DMS 273 (cell line): ENCODE results near the gene RAD51.

Experiments used
- DNase-seq: peaks from one replicate; lab custom pipeline; 2025; ENCODE audit not compliant: unreplicated experiment; lab: John Stamatoyannopoulos, UW

Gene RAD51

DNA sequence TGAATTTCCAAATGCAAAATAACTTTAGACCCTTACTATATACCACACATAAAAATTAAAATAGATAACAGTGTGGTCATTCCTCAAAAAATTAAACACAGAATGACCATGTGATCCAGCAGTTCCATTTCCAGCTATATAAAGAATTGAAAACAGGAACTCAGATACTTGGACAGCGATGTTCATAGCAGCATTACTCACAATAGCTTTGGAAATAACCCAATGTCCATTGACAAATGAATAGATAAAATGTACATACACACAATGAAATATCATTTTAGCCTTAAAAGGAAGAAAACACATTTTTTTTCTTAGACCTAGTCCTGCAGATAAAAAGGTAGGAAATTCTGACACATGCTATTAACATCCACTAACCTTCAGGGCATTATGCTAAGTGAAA, 26.7 kb downstream of the RAD51 start:
- no peak for DNase-seq

DNA sequence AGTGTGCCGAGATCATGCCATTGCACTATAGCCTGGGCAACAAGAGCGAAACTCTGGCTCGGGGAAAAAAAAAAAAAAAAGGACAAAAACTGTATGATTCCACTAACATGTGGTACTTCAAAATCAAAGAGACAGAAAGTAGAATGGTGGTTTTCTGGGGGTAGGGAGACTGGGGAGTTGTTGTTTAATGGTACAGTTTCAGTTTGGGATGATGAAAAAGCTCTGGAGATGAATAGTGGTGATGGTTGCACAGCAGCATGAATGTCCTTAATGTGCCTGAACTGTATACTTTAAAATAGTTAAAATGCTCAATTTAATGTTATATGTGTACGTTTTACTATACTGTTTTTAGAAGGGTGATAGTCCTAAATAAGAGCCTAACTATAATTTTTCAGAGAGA, 27.4 kb downstream of the RAD51 start:
- no peak for DNase-seq

DNA sequence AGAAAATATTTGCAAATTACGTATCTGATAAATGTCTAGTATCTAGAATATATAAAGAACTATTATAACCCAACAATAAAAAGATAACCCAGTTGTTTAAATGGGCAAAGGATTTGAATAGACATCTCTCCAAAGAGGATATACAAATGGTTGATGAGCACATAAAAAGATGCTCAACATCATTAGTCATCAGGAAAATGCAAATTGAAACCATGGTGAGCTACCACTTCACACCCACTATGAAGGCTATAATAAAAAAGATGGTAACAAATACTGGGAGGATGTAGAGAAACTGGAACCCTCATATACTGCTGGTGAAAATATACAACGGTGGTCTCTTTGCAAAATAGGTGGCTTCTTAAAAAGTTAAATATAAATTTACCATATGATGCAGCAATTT, 28.0 kb downstream of the RAD51 start:
- DNase-seq = no peak

DNA sequence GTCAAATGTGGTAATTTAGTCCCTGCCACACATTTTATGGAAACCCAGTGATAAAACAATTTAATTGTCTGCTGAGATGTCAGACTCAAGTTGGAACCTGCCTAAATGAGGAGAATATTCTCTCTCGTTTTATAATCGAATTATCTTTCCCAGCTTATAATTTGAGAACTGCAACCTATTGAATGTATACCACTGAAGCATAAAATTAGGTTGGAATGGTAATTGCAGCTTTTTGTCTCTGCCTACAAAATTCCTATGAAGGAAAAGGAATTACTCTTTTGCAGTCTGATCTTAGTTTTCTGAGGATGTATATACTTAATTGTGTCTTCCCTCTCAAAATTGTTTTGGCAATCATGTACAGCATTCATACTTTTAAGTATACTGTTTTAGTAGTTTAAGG, 28.9 kb downstream of the RAD51 start:
- no peak for DNase-seq

DNA sequence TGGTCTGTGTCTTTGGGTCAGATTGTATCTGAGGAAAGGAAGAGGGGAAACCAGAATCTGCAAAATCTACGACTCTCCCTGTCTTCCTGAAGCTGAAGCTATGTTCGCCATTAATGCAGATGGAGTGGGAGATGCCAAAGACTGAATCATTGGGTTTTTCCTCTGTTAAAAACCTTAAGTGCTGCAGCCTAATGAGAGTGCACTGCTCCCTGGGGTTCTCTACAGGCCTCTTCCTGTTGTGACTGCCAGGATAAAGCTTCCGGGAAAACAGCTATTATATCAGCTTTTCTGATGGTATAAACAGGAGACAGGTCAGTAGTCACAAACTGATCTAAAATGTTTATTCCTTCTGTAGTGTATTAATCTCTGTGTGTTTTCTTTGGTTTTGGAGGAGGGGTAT, 36.1 kb downstream of the RAD51 start:
- no peak for DNase-seq

DNA sequence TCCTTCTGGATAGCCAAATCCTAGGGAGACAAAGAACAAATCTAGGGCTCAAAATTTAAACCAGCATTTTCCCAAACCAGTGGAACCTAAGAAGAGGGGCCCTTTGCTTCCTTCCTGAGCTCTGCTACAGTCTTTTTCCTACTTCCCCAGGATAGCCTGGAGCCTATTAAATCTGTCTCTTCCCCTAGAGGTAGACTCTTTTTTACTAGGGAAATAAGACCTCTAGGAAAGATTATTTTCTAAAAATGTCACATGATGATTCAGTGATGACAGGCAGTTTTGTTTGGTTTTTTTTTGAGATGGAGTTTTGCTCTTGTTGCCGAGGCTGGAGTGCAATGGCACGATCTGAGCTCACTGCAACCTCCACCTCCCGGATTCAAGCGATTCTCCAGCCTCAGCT, 41.6 kb downstream of the RAD51 start:
- DNase-seq = no peak

DNA sequence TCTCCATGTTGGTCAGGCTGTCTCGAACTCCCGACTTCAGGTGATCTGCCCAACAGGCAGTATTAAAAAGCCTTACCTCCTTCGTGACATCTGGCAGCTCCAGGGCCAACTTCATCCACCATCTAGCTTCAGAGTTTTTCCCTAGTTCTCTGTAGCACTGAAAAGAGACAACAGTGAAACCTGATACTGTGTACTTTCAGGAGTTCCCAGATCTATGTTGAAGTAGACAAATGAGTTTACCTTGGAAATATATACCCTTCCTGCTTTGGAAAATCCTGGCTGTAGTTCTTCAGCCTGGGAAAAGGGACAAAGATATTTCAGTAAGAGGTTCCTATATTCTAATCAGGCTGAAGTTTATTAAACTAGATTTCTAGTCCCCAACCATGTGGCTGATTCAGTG, 42.1 kb downstream of the RAD51 start:
- DNase-seq = no peak

DNA sequence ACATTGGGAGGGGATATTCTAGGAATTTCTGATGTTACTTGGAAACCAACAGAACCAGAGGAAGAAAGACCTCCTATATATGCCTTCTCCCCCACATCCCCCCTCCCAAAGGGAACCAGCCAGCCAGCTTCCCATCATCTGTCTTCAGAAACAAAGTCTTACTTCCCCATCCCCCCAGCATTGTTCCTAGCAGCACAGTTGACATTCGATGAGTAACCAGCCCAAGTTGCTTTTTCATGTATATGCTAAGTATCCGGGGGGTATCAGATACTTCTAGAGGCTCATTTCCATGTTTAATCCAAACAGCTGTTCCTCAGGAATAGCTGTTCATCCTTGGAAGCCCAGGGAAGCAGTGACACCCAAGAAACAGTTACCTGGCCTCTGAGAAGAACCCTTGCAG, 44.1 kb downstream of the RAD51 start:
- DNase-seq = no peak

DNA sequence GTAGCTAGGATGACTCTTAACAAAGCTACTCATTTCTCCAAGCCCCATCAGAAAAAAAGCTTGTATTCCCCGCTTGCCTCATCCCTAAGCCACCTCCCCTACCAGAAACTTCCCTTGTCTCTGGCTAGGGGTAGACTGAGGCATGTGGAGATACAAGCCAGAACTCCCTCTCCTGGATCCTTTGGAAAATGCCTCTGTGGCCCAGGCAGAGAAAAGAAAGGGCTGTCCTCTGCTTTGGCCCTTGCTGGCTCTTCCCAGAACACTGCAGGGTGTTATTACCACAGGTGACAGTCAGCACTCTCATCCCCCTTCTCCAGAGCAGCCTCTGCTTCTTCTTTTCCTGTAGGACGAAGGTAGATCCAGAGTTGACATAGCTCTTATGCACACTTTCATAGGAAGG, 44.9 kb downstream of the RAD51 start:
- DNase-seq = no peak

DNA sequence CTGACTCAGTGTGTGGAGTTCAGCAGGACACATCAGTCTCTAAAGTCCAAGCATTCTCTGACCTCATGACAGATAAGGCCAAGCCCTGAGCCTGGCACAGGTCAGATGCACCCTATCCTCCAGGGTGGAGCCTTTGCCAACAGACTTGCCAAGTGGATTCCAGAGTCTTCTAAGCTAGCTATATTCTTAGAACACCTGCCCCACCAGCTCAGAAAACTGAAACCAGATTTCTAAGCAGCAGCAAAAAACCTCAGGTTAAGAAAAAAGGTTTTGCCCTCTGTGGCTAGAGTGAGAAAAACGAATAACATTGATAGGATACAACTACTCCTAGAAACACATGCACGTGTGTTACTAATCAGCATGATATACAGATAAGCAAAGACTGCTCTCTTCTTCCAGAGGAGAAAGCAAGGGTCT, 48.5 kb downstream of the RAD51 start:
- DNase-seq = no peak

DNA sequence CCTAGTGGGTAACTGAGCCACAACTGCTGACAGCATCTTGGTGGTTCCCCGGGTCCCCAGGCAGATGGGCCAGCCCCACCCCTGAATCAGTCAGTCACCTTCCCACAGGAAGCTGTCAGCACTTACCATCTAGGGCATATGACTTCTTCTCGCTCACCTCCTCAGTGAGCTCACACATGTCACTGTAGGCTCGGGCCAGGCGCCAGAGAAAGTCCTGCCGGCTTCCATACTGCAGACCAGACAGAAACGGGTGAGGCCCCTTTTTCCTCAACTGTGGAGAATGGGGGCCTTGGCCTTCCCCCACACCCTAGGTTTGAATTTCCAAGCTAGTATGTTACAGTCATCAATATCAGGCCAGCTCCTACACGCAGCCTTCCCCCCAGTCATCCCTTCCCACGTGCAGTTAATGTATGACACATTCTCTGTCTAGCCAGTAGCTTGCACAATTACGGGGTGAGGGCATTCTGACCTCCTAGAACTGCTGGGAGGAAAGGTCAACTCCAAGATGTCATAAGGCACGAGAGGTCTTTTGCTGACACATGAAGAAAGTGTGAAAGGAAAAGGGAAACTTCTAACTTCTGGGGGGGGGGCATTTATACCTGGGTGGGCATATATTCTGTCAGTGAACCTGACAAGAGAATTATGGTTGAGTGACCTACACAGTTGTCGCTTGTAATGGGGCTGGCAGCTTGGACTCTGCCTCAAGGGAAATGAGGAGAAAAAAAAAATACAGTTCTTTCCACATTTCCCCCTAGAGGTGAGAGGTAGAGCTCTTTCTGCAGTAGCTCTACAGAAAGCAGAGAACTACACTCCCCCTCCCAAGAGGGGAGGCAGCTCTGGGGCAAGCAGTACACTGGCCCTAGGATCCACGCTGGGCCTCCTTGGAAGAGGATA, 49.2 kb downstream of the RAD51 start:
- peak; percentile 22 for DNase-seq

DNA sequence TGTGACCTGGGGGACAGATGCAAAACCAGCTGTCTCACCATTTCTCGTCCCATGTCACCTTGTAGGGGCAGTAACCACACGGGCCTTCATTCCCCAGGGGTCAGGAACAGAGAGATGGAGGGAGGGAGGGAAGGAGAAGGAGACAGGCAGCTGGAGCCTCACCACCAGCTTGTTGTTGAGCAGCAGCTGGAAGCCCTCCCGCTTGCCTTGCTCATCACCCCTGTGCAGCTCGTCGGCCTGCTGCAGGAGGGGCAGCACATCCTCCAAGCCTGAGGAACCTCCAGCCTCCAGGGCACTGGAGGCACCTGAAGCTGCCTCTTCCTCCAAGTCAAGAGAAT, 49.8 kb downstream of the RAD51 start:
- DNase-seq = no peak

DNA sequence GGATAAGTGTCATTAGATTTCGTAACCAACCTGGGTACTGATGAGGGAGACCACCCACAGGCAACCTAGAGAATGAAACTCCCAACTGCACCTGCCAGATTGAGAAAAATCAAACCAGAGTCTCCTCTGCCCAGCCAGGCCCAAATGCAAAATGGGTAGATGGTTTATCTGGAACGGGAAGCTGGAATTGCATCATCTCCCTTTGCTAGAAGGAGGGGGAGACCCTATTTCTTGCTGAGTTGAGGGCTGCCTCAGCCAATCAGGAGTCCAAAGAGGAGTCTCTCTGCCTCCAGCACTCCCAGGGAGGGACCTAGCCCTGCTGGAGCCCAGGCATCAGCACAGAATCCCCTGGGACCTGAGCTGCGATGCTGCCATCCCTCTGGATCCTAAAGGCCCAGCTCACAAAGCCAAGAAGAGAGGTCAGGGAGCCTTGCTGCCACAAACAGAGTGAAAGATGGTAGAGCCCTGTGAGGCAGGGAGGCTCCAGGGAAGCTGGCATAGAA, 52.0 kb downstream of the RAD51 start:
- DNase-seq = no peak

DNA sequence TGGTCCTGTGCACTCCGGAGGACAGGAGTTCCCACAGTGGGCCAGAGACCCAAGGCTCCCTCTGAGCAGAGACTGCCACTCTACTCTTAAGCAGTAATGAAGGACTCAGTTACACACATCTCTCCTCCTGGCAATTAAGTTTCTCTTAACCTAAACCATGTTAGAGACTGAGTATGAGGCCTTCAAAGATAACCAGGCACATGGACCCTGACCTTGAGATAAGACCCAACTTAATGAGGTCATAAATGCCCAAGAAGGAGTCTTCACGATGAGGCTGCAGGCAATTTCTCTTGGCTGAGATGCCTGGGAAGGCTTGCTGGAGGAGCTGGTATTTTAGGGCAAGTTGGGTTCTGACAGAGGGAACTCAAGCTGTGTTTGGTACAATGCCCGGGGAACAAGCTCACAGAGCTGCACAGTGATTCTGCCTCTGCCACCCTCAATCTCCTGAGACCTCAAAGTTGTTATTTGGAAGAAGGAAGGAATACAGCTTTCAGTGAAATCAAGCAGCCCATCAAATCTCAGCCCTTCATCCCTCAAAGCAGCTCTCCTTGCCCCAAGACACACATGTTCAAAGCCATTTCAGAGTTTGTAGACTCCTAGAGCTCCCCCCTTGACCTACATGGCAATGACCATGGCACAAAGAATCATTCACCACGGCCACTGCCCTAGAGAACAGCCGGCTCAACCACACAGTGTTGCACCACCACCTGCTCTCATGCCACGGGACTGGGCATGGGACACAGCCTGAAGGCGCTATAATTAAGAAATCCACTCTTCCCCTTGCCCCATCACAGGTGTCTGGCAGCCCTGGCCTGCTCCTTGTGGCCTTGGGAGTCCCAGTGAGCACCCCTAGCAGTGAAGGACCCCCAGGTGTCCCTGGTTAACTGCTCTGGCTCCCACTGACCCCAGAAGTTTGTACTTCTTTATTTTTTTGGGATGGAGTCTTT, 53.0 kb downstream of the RAD51 start:
- no peak for DNase-seq

DNA sequence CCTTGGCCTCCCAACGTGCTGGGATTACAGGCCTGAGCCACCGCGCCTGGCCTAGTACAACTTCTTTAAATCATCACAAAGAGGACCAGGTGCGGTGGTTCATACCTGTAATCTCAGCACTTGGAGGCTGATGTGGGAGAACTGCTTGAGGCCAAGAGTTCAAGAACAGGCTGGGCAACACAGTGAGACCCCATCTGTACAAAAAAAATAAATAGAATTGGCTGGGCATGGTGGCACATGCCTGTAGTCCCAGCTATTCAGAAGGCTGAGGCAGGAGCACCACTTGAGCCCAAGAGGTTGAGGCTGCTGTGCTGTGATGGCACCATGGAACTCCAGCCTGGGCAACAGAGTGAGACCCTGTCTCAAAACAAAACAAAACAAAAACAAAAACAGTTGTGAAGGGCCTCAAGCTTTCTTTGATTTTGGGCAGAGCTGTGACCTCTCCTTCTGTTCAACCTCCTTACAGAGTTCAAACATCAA, 54.2 kb downstream of the RAD51 start:
- DNase-seq = no peak

DNA sequence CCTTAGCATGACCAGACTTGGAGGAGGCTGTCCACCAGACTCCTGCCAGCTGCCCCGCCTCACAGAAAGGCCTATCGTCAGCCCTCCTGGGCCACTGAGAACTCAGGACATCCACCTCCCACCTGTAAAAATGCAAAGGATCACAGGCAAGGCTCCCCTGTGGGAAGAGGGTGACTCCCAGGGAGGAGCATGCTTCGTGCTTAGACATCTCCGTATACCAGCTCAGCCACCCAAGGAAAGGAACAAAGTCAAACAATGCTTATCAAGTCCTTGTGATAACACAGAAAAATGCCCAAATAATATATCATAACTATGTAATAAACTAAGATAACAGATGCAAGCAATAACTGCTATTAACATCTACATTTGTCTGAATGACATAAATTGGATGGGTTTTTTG, 55.9 kb downstream of the RAD51 start:
- no peak for DNase-seq

DNA sequence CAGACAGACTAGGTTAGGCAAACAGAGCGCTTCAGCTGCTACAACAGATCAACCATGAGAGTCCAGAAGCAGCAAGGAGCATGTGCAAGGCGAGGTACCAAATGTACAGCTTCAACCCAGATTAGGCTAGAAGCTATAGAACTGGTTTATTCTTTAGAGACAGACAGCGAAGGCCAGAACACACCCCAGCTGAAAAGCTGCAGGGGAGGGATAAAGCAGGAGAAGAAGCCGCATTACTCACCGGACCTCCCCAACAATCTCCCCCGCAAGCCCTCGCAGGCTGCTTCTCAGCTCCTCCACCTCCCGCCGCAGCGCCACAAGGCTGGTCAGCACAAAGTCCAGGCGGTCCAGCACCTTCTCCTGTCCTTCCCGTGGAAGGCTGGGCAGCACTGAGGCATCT, 56.8 kb downstream of the RAD51 start:
- DNase-seq = no peak

DNA sequence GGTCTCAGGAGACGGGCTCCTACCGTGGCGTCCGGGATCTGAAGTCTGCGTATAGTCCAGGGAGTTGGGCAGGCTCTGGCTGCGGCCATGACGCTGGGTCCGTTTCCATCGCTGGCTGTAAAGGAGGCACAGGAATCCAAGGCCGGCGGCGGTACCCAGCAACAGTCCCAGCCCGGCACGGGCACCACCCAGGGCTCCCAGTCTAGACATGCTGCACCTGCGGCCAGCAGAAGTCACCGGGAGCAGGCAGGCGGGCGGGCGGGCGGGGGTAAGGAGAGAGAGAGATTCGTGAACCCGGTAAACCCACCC, 59.6 kb downstream of the RAD51 start:
- DNase-seq = peak; percentile 23

DNA sequence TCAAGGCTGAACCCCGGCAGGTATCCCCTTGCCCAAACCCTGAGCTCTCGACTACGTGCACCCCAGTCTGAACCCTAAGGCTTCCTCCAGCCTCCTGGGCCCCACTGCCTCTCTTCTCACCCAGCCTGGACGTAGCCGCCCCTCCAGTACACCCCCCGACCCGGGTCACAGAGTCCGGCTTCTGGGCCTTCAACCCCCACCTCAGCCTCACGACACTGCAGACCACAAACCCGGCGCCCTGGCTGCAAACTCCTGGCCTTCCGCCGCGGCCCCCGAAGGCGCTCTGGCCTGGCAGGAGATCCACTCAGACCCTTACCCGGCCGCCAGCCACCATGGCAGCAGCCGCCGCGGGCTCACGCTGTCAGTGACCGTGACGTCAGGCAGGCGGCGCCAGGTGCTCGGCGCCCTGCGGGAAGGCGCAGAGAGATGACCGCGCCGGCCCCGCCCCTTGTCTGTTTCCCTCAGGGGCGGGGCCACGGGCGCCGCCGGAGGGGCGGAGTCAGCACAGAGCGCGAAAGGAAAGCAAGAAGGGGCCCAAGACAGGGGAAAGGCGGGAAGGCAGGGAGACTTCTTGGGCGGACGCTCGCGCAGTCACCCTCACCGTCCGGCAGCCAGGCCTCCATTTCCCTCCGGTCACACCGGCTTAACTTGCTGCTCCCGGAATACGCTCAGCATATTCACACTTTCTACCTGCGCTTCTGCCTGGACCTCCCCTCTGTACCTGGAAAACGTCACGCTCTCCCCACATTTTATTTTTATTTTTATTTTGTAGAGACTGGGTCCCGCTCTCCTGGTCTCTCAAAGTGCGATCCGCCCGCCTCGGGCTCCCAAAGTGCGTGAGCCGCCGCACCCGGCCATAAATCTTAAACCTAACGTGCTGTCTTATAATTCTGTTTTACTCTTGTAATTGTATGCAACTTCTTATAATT, 60.2 kb downstream of the RAD51 start, which contains the start of gene RMDN3:
TSS of gene RMDN3 (minus strand) at position 372 of the 929 bp plus-strand sequence. CDS start 471 bp downstream, outside the sequence.
- DNase-seq = peak; percentile 96

DNA sequence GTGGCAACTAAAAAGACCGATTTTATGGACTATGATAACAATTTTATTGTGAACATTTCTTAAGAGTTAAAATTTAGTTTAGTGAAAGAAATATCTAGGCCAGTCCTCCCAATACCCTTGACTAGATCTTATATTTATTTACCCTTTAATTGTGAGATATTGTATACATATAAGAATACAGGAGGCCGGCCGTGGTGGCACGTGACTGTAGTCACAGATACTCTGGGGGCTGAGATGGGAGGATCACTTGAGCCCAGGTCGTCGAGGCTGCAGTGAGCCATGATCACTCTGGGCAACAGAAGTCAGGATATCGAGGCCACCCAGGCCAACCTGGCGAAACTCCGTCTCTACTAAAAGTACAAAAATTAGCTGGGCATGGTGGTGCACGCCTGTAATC, 60.8 kb downstream of the RAD51 start:
- DNase-seq = no peak

DNA sequence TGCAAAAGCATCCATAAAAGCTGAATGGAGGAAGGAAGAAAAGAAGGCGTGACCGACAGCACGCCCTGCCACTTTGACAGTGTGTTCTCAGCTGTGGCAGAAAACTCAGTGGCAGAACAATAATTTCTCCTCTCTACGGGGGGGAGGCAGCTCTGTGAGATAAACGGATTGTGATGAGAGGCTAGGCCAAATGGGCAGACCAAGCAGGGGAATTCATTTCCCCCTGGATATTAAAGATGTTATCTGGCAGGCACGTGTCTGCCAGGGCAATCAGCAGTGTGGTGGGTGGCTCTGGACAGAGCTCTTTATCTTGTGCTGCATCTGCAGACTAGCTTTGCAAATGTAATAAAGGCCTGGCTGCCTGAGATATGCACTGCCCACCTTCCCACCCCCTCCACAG, 62.0 kb downstream of the RAD51 start:
- peak; percentile 24 for DNase-seq
